Erythroblast (primary cell): ENCODE data around the gene TRPT1.

Experiments
- GATA1 ChIP-seq: IDR thresholded peaks from 2 replicates; pipeline ENCODE4 v1.6.1; 2011; ENCODE audit warnings: low read depth, mild to moderate bottlenecking, control low read depth, low read length, moderate library complexity
- POLR2A ChIP-seq: IDR thresholded peaks from 2 replicates; pipeline ENCODE4 v1.6.1; 2011; ENCODE audit warnings: mild to moderate bottlenecking, low read length

DNA sequence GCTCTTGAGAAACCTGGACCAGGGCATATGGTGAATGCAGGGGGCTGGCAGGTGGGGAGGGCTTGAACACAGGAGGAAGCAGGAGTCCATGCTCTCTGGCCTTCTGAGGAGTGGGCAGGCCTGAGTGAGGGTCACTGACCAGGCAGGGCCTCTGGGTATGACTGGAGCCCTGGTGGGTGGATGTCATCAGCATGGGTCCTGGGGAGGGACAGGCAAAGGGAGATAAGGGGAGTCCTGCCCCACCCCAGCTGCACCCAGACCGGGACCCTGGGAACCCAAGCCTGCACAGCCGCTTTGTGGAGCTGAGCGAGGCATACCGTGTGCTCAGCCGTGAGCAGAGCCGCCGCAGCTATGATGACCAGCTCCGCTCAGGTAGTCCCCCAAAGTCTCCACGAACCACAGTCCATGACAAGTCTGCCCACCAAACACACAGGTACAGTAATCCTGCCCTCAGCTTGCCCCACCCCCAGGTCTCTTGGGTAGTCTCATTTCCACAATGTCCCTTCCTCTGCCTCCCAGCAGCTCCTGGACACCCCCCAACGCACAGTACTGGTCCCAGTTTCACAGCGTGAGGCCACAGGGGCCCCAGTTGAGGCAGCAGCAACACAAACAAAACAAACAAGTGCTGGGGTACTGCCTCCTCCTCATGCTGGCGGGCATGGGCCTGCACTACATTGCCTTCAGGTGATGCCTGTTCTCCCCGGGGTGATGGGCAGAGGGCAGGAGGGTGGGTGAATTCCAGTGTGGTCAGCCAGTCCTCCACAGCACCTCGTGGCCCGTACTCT, 6.4 kb upstream of the TRPT1 start:
- TF ChIP-seq POLR2A: no peak
- no peak for TF ChIP-seq GATA1
